Adrenal gland (tissue), 12 donors: Measurements from ENCODE around the gene SEBOX. TPM values are rescaled to one million over a fixed set of nuclear protein-coding genes. Genes with fewer than 3 reads are reported as not detected.

Experiments
- DNase-seq, 7 donors: peaks; one replicate each; pipeline ENCODE4 v3.0.0-alpha.2; 2019 to 2020
- H3K27ac ChIP-seq, 5 donors: fragments of 200-600 bp; sonication (generic) in 4 of 5; 1 replicate in 3 of 5; 2 replicates in 2 of 5; pipeline versions ENCODE4 v1.5.1 to v1.8.0; 2016 to 2020; ENCODE audit warnings: mild to moderate bottlenecking in 1 of 5
- H3K27me3 ChIP-seq: fragments of 200-600 bp; 2 replicates; pipeline ENCODE4 v1.8.0; 2021
- H3K36me3 ChIP-seq, 2 donors: fragments of 200-600 bp; replicated peaks in 1 of 2; 1 replicate in 1 of 2; 2 replicates in 1 of 2; pipeline versions ENCODE4 v1.5.1 to v1.8.0; 2018 to 2022
- H3K4me1 ChIP-seq, 2 donors: fragments of 200-600 bp; replicated peaks in 1 of 2; 1 replicate in 1 of 2; 2 replicates in 1 of 2; pipeline versions ENCODE4 v1.5.1 to v1.8.0; 2018 to 2021
- H3K4me3 ChIP-seq, 4 donors: fragments of 200-600 bp; sonication (generic) in 3 of 4; one replicate each; pipeline ENCODE4 v1.5.1; 2016 to 2018
- H3K9me3 ChIP-seq, 3 donors: fragments of 200-600 bp; sonication (generic) in 1 of 3; replicated peaks in 1 of 3; 1 replicate in 2 of 3; 2 replicates in 1 of 3; pipeline versions ENCODE4 v1.5.1 to v1.8.0; 2016 to 2021
- CTCF ChIP-seq, 6 experiments: fragments of 450-650 bp in 4 of 6; fragments of 200-600 bp in 2 of 6; sonication (generic) in 1 of 6; IDR thresholded peaks; 1 replicate in 5 of 6; 2 replicates in 1 of 6; pipeline versions ENCODE4 v1.5.1 to v1.8.0; 2016 to 2021; ENCODE audit warnings: antibody characterized with exemption in 6 of 6, mild to moderate bottlenecking in 2 of 6, moderate library complexity in 1 of 6
- POLR2A ChIP-seq, 2 donors: fragments of 450-650 bp; IDR thresholded peaks; one replicate each; pipeline ENCODE4 v1.6.1; 2017; ENCODE audit warnings: antibody characterized with exemption in 2 of 2, mild to moderate bottlenecking in 2 of 2, moderate library complexity in 1 of 2
- WGBS, 4 donors: extraction: QIAGEN DNeasy Blood & Tissue Kit in 2 of 4; methylation state at CpG; one replicate each; pipeline versions ENCODE4 v1.1.5 to v1.1.7; 2013 to 2017; 5-methylcytosine and 5-hydroxymethylcytosine counted together
- intact Hi-C, 2 donors: fragments of 100-400 bp; cut with DNase I; formaldehyde crosslinking; loops; one replicate each; pipeline versions ENCODE4 v1.14.1 to v1.15.0; 2022 to 2023
- microRNA-seq, 3 donors: library from miRNA; unstranded; fragments of <30 nt; microRNA quantifications; one replicate each; pipeline ENCODE4, GENCODE V29; 2017 to 2020
- polyA plus RNA-seq, 3 donors: library from polyadenylated mRNA; stranded (reverse); fragments of 200-250 nt in 2 of 3; fragments of 350-450 nt in 1 of 3; fragmentation: Illumina TruSeq in 1 of 3; extraction: RNeasy Lipid Tissue Mini Kit (QIAGEN cat#74804) in 1 of 3; gene quantifications; one replicate each; pipeline ENCODE4 v1.2.3, GENCODE V29; 2013 to 2014
- total RNA-seq, 9 donors: library from RNA; depleted of rRNA in 4 of 9; stranded (reverse); fragments of >200 nt in 4 of 9; fragments of 120-200 nt in 1 of 9; fragmentation: NEBNext Ultra II Directional in 1 of 9; extraction: Animal tissue kit (Norgen Biotek cat#: 25700) in 1 of 9; gene quantifications; one replicate each; pipeline versions ENCODE4 v1.1.0 to v1.2.4, GENCODE V29; 2013 to 2023
- donor health status: healthy with polysubstance abuse.
- donor health status: Bipolar disorder and iron deficiency.
- donor health status: DM: yes; HTN: yes; CAD: no.
- donor health status: DM: no; HTN: no; CAD: no.
- donor health status: DM: no; HTN: no; CAD: no.
- donor health status: DM: yes; HTN: yes; CAD: no.

Gene SEBOX
- total and polyA plus RNA-seq, 12 donors, result not detected

- TF ChIP-seq POLR2A (IDR thresholded peaks at IDR 0.05) (no peak), CTCF (IDR thresholded peaks at IDR 0.05) (no peak)
- Histone ChIP-seq H3K4me3 (no peak overlapping the region), H3K27ac (no peak overlapping the region), H3K36me3 (no peaks in the 10 kb centered on the region), H3K4me1 (peaks cover 8% of the 10 kb centered on the region in 2 donors), H3K27me3 (no peaks in the 10 kb centered on the region), H3K9me3 (no peaks in the 10 kb centered on the region)
- intact Hi-C loops, result no loop called here
- WGBS, 4 donors, result 81 to 97% (median 89%) methylated on average over 2 of the region's 2 CpGs
- no peak for DNase-seq
Measured at GRCh38 chr17:28313841-28314240, 51.2 kb downstream of the SEBOX start.

Small RNAs within 50 kb of the gene (microRNA-seq; reads per million reads assigned to microRNA genes)
- gene MIR4723, result 0.89 to 3.4 (median 2.3) reads per million in 3 donors

Other genes with a start within 250 kb of the SEBOX start
- 100 to 1,000 TPM in 2 of 9 donors, 10 to 100 TPM in 7; 23.8 to 420 (median 36.4) TPM for gene TMEM97, start 46.0 kb downstream of the SEBOX start, total RNA-seq
- 100 to 1,000 TPM in 1 of 3 donors, 1 to 10 TPM in 2; 6.5 to 779 (median 8.3) TPM for gene TMEM97, start 46.0 kb downstream of the SEBOX start, polyA plus RNA-seq
- gene IFT20, start 29.7 kb downstream of the SEBOX start, total RNA-seq, result 10 to 100 TPM; 24.5 to 69.5 (median 40.9) TPM
- gene IFT20, start 29.7 kb downstream of the SEBOX start, polyA plus RNA-seq, result 100 to 1,000 TPM in 1 of 3 donors, 10 to 100 TPM in 2; 26.0 to 100 (median 78.7) TPM
- gene TNFAIP1, start 29.4 kb downstream of the SEBOX start, total RNA-seq, result 10 to 100 TPM; 21.7 to 70.6 (median 41.0) TPM
- 10 to 100 TPM; 17.2 to 32.5 (median 23.8) TPM for gene TNFAIP1, start 29.4 kb downstream of the SEBOX start, polyA plus RNA-seq
- 100 to 1,000 TPM; 154 to 204 (median 175) TPM for gene POLDIP2, start 7.7 kb downstream of the SEBOX start, total RNA-seq
- 100 to 1,000 TPM in 2 of 3 donors, 10 to 100 TPM in 1; 74.2 to 201 (median 111) TPM for gene POLDIP2, start 7.7 kb downstream of the SEBOX start, polyA plus RNA-seq
- gene VTN, start 5.1 kb upstream of the SEBOX start, total RNA-seq, result 100 to 1,000 TPM in 8 of 9 donors, 1 to 10 TPM in 1; 5.5 to 470 (median 220) TPM
- 100 to 1,000 TPM in 2 of 3 donors, 10 to 100 TPM in 1; 69.9 to 184 (median 122) TPM for gene VTN, start 5.1 kb upstream of the SEBOX start, polyA plus RNA-seq
- 10 to 100 TPM in 8 of 9 donors, 1 to 10 TPM in 1; 5.8 to 40.0 (median 24.9) TPM for gene SARM1, start 6.5 kb upstream of the SEBOX start, total RNA-seq
- 10 to 100 TPM; 10.8 to 22.6 (median 16.0) TPM for gene SARM1, start 6.5 kb upstream of the SEBOX start, polyA plus RNA-seq
- 10 to 100 TPM; 11.9 to 79.8 (median 49.0) TPM for gene SLC46A1, start 41.0 kb upstream of the SEBOX start, total RNA-seq
- gene SLC46A1, start 41.0 kb upstream of the SEBOX start, polyA plus RNA-seq, result 100 to 1,000 TPM in 1 of 3 donors, 10 to 100 TPM in 2; 13.3 to 104 (median 15.4) TPM
- 1 to 10 TPM in 1 of 9 donors, not detected in 8; 1.6 TPM for gene SLC13A2, start 108.4 kb upstream of the SEBOX start, total RNA-seq
- under 1 TPM in 2 of 3 donors, not detected in 1; 0.03 to 0.05 TPM for gene SLC13A2, start 108.4 kb upstream of the SEBOX start, polyA plus RNA-seq
- gene FOXN1, start 141.1 kb upstream of the SEBOX start, total RNA-seq, result under 1 TPM in 1 of 9 donors, not detected in 8; 0.06 TPM
- not detected for gene FOXN1, start 141.1 kb upstream of the SEBOX start, polyA plus RNA-seq
- gene UNC119, start 187.4 kb upstream of the SEBOX start, total RNA-seq, result 10 to 100 TPM; 26.7 to 80.8 (median 41.3) TPM
- gene UNC119, start 187.4 kb upstream of the SEBOX start, polyA plus RNA-seq, result 10 to 100 TPM; 28.3 to 47.7 (median 36.1) TPM
- 10 to 100 TPM; 44.5 to 73.0 (median 58.7) TPM for gene PIGS, start 206.3 kb upstream of the SEBOX start, total RNA-seq
- gene PIGS, start 206.3 kb upstream of the SEBOX start, polyA plus RNA-seq, result 10 to 100 TPM in 2 of 3 donors, 1 to 10 TPM in 1; 9.2 to 44.1 (median 12.6) TPM
- gene ALDOC, start 211.7 kb upstream of the SEBOX start, total RNA-seq, result 10 to 100 TPM in 8 of 9 donors, 1 to 10 TPM in 1; 6.3 to 65.5 (median 32.3) TPM
- gene ALDOC, start 211.7 kb upstream of the SEBOX start, polyA plus RNA-seq, result 10 to 100 TPM; 18.5 to 61.2 (median 18.7) TPM
- gene SPAG5, start 233.8 kb upstream of the SEBOX start, total RNA-seq, result 10 to 100 TPM in 1 of 9 donors, 1 to 10 TPM in 7, under 1 TPM in 1; 0.97 to 35.6 (median 3.9) TPM
- 10 to 100 TPM in 2 of 3 donors, 1 to 10 TPM in 1; 4.3 to 27.5 (median 13.4) TPM for gene SPAG5, start 233.8 kb upstream of the SEBOX start, polyA plus RNA-seq
- gene RSKR, start 249.0 kb upstream of the SEBOX start, total RNA-seq, result 10 to 100 TPM in 2 of 9 donors, 1 to 10 TPM in 7; 1.1 to 12.3 (median 5.2) TPM
- 10 to 100 TPM in 1 of 3 donors, 1 to 10 TPM in 2; 2.7 to 12.2 (median 4.3) TPM for gene RSKR, start 249.0 kb upstream of the SEBOX start, polyA plus RNA-seq